ENCODE measurements around the gene B4GALNT3. TPM values are rescaled to one million over a fixed set of nuclear protein-coding genes. Genes with fewer than 3 reads are reported as not detected.

The B4GALNT3 gene
- total RNA-seq, 2 donors from 2014 or later: 131 to 143 TPM

- ATAC-seq: no peak
- intact Hi-C loops (cut with DNase I, micrococcal nuclease): no loop called here
- DNase-seq: no peak
Measured at GRCh38 chr12:464484-465267, 4.9 kb downstream of the B4GALNT3 start.

GRCh38 chr12:466039-466438 is 6.3 kb downstream of the B4GALNT3 start:
- peak; percentile 43 to 52 for DNase-seq
- peak; percentile 54 for ATAC-seq
- intact Hi-C loops (cut with DNase I, micrococcal nuclease): no loop called here

DNA sequence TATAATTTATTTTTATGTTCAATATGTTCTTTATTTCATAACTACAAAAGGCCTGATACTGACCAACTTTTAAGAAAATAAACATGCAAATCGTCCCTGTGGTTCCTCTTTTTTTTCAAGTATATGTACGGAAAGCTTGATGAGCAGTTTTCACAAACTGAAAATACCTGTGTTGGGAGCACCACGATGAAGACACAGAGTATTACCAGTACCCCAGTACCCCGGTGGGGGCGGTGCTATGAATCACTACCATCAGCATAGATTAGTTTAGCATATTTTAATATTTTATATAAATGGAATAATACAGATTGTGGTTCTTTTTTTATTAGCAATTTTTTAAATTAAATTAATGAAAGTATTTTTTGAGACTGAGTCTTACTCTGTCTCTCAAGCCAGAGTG is 7.0 kb downstream of the B4GALNT3 start:
- no peak for ATAC-seq
- intact Hi-C loops (cut with DNase I, micrococcal nuclease): no loop called here
- no peak for DNase-seq

GRCh38 chr12:467591-467990 is 7.9 kb downstream of the B4GALNT3 start:
- no peak for DNase-seq
- intact Hi-C loops (cut with DNase I, micrococcal nuclease): no loop called here
- no peak for ATAC-seq

GRCh38 chr12:468671-469389 is 9.1 kb downstream of the B4GALNT3 start:
- intact Hi-C loops (cut with DNase I, micrococcal nuclease): no loop called here
- ATAC-seq (peak; percentile 82), DNase-seq (no peak)

- ATAC-seq (no peak), DNase-seq (no peak)
- intact Hi-C loops (cut with DNase I, micrococcal nuclease): no loop called here
Measured at GRCh38 chr12:470133-470532, 10.4 kb downstream of the B4GALNT3 start.

GRCh38 chr12:473198-473597 is 13.5 kb downstream of the B4GALNT3 start:
- intact Hi-C loops (cut with DNase I, micrococcal nuclease): no loop called here
- ATAC-seq: no peak
- DNase-seq: no peak

DNA sequence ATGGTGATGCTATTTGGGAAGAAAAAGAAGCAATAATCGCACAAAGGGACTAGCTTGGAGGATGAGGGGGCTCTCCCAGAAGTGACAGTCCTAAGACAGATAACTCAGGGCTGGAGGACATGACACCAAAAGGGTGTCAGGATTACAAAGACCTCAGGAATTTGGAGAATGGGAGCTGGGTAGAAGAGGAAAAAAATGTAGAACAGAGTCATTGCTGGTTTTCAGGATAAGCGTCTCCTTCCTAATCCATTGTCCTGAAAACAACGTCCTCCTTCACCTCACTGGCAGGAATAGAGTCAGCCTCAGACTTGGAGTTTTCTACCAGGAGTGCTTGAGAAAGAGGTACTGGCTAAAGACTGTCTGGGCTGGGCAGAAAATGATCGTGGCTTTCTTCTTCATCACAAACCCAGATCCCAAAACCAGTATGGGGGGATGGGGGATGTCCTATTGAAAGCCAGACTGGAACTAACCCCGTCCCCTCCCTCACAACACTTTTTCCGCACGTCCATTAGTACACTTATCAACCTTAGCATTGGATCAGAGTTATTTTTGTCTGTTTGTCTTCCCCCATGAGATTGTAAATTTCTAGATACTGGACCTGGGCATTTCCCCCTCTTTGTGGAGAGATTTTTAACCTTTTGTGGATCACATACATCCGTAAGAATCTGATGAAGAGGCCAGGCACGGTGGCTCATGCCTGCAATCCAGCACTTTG is 14.3 kb downstream of the B4GALNT3 start:
- ATAC-seq (no peak), DNase-seq (no peak)
- intact Hi-C loops (cut with DNase I, micrococcal nuclease): no loop called here

GRCh38 chr12:475286-475685 is 15.5 kb downstream of the B4GALNT3 start:
- ATAC-seq: no peak
- intact Hi-C loops (cut with DNase I, micrococcal nuclease): no loop called here
- DNase-seq: no peak

DNA sequence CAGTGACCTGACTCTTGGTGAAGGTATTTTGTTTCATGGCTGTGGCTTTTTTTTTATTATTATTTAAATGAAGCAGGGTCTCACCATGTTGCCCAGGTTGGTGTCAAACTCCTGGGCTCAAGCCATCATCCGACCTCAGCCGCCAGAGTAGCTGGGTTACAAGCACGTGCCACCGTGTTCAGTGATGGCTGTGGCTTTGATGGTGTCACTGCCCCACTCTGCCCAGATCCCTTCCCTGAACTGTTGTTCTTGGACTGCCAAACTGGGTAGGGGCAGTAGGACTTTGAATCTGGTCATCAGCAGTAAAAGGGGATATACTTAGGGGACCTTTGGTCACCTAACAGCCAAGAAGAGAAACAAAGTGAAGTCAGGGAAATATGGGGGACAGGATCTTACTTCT is 19.4 kb downstream of the B4GALNT3 start:
- DNase-seq (no peak), ATAC-seq (no peak)
- intact Hi-C loops (cut with DNase I, micrococcal nuclease): no loop called here

GRCh38 chr12:480831-481816 is 21.4 kb downstream of the B4GALNT3 start:
- no peak for DNase-seq
- intact Hi-C loops (cut with DNase I, micrococcal nuclease): no loop called here
- ATAC-seq: peak; percentile 31

DNA sequence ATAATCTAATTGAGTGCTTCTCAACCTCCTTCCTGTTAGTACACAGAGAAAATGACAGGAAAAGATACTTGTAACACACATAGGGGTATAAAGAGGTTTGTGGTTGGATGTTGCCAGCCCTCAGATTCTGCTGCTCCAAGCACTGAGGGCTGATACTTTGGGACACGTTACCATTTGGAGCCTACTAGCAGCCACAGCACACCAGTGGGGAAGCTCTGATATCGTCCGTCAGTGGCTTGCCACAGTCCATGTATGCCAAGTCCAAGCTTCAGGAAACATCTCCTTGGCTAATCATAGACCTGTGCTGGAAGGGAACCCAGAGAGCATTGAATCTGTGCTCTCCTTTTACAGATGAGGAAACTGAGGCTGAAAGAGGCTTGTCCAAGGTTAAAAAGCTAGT is 22.3 kb downstream of the B4GALNT3 start:
- DNase-seq: no peak
- no peak for ATAC-seq
- intact Hi-C loops (cut with DNase I, micrococcal nuclease): no loop called here

DNA sequence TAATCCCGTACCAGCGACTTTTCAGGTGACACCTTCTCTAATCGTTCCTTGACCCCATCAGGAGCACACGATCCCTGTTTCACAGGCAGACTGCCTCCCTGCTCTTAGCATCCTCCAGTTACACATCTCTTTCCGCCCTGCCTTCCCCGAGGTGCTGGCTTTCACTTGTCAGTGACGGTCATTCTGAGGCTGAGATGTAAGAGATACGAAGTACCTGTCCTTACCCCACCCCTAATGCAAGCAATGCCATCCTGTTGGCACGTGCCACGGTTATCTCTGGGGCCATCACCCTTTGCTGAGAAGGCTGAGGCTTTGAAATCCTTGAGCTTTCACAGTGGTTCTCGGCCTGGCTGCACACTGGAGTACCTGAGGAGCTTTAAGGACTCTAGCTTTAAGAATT is 24.4 kb downstream of the B4GALNT3 start:
- DNase-seq (no peak), ATAC-seq (peak; percentile 20)
- intact Hi-C loops (cut with DNase I, micrococcal nuclease): no loop called here

- ATAC-seq (peak; percentile 73), DNase-seq (no peak)
- intact Hi-C loops (cut with DNase I, micrococcal nuclease): no loop called here
Measured at GRCh38 chr12:490260-490659, 30.5 kb downstream of the B4GALNT3 start.

DNA sequence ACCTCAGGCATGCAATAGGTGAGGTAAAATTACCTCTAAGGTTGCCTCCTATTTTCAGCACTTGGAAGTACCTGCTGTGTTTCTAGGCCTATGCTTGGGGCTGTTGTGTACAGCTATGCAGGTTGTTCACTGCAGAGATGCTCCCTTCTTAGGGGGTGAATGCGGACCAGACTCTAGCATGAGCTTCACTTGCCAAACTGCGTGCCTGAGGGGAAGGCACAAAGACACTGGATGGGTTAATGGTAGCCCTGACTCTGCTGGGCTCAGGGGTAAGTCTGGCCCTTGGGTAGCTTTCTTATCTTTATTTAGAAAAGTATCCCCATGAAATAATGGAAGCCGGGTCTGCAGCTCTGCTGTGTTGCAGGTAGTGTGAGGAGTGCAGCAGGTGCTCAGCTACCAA is 35.7 kb downstream of the B4GALNT3 start:
- no peak for DNase-seq
- no peak for ATAC-seq
- intact Hi-C loops (cut with DNase I, micrococcal nuclease): no loop called here

- intact Hi-C loops (cut with DNase I, micrococcal nuclease): no loop called here
- no peak for ATAC-seq
- no peak for DNase-seq
Measured at GRCh38 chr12:496736-497135, 37.0 kb downstream of the B4GALNT3 start.

GRCh38 chr12:497501-498160 is 37.9 kb downstream of the B4GALNT3 start:
- DNase-seq (no peak), ATAC-seq (no peak)
- intact Hi-C loops (cut with DNase I, micrococcal nuclease): no loop called here

- ATAC-seq (peak; percentile 12), DNase-seq (peak in 1 of 2 donors; percentile 37)
- intact Hi-C loops (cut with DNase I, micrococcal nuclease): loop anchor here in 1 of 2 donors (10.0 kb wide), 1 partner anchor 45 kb away; the partner anchor contains the start of gene B4GALNT3
Measured at GRCh38 chr12:499837-500458, 40.2 kb downstream of the B4GALNT3 start.

Data from left colon (tissue), 2 donors.